Stimulated activated naive CD8-positive, alpha-beta T cell treated with anti-CD3 and anti-CD28 coated beads, Interleukin-15, Interleukin-2, amounts not matched to agents 100 ng/mL and 50 ng/mL, for 24 hours (primary cell): ENCODE measurements around the gene SERPINB2.
A peak's percentile ranks its signal among the peaks of the same experiment; 100 is the strongest.
"Not testable (repeated sequence)": the region's sequence is repeated elsewhere in the genome, so short reads cannot be mapped to it uniquely, and the experiment has no call there.

Experiments
- H3K27ac Mint-ChIP-seq: one replicate; pipeline ENCODE4 v1.8.0; 2021; ENCODE audit warnings: mild to moderate bottlenecking, mixed read lengths
- H3K27me3 Mint-ChIP-seq: one replicate; pipeline ENCODE4 v1.8.0; 2021; ENCODE audit warnings: mixed read lengths
- H3K36me3 Mint-ChIP-seq: one replicate; pipeline ENCODE4 v1.8.0; 2021; ENCODE audit warnings: low read depth, mixed read lengths
- H3K4me1 Mint-ChIP-seq: one replicate; pipeline ENCODE4 v1.8.0; 2021; ENCODE audit warnings: low read depth, mixed read lengths
- H3K4me3 Mint-ChIP-seq: one replicate; pipeline ENCODE4 v1.8.0; 2021; ENCODE audit warnings: mild to moderate bottlenecking, mixed read lengths
- H3K9me3 Mint-ChIP-seq: one replicate; pipeline ENCODE4 v1.8.0; 2021; ENCODE audit warnings: mixed read lengths

Gene SERPINB2

GRCh38 chr18:63899206-63899605, 11.7 kb downstream of the SERPINB2 start:
- Mint-ChIP-seq H3K4me1 (no peaks in the 10 kb centered on the region), H3K36me3 (no peaks in the 10 kb centered on the region)

GRCh38 chr18:63903851-63904570, 16.5 kb downstream of the SERPINB2 start:
- Mint-ChIP-seq H3K9me3 (no peaks in the 10 kb centered on the region), H3K36me3 (no peaks in the 10 kb centered on the region), H3K4me3 (no peak overlapping the region), H3K27me3 (peaks cover 33% of the 10 kb centered on the region), H3K27ac (no peak overlapping the region), H3K4me1 (peaks cover 6% of the 10 kb centered on the region)

More at GRCh38 chr18:63899206-63899605, 11.7 kb downstream of the SERPINB2 start:
- Mint-ChIP-seq H3K27me3 (peaks cover 23% of the 10 kb centered on the region), H3K4me3 (no peak overlapping the region), H3K27ac (no peak overlapping the region), H3K9me3 (no peaks in the 10 kb centered on the region)

- Mint-ChIP-seq H3K27me3 (peaks cover 34% of the 10 kb centered on the region), H3K36me3 (no peaks in the 10 kb centered on the region), H3K9me3 (no peaks in the 10 kb centered on the region), H3K27ac (no peak overlapping the region), H3K4me1 (peaks cover 6% of the 10 kb centered on the region), H3K4me3 (no peak overlapping the region)
These were observed 17.2 kb downstream of the SERPINB2 start for GRCh38 chr18:63904694-63905093.

GRCh38 chr18:63905361-63905760, 17.9 kb downstream of the SERPINB2 start:
- Mint-ChIP-seq H3K9me3 (no peaks in the 10 kb centered on the region), H3K36me3 (no peaks in the 10 kb centered on the region), H3K27ac (no peak overlapping the region), H3K4me1 (peaks cover 6% of the 10 kb centered on the region), H3K4me3 (no peak overlapping the region), H3K27me3 (peaks cover 33% of the 10 kb centered on the region)

- no peaks in the 10 kb centered on the region for H3K9me3 Mint-ChIP-seq
- H3K4me3 Mint-ChIP-seq = no peak overlapping the region
- H3K27ac Mint-ChIP-seq = no peak overlapping the region
- H3K4me1 Mint-ChIP-seq = peaks cover 6% of the 10 kb centered on the region
- H3K27me3 Mint-ChIP-seq = peaks cover 38% of the 10 kb centered on the region
- no peaks in the 10 kb centered on the region for H3K36me3 Mint-ChIP-seq
These were observed 18.6 kb downstream of the SERPINB2 start for GRCh38 chr18:63906056-63906455.

GRCh38 chr18:63907664-63908063, 20.2 kb downstream of the SERPINB2 start, which contains the start of gene SERPINB10:
Gene SERPINB10 (plus strand): TSS chr18:63907958. CDS start chr18:63915511, 7,553 bp downstream.
- Mint-ChIP-seq H3K27ac (no peak within 1 kb of the TSS), H3K27me3 (peaks cover 39% of the 10 kb centered on the region), H3K4me3 (no peak within 1 kb of the TSS), H3K36me3 (no peaks in the 10 kb centered on the region), H3K4me1 (peaks cover 6% of the 10 kb centered on the region), H3K9me3 (no peaks in the 10 kb centered on the region)

- no peaks in the 10 kb centered on the region for H3K36me3 Mint-ChIP-seq
- no peak overlapping the region for H3K27ac Mint-ChIP-seq
- no peak overlapping the region for H3K4me3 Mint-ChIP-seq
- H3K4me1 Mint-ChIP-seq = peaks cover 6% of the 10 kb centered on the region
- no peaks in the 10 kb centered on the region for H3K9me3 Mint-ChIP-seq
- H3K27me3 Mint-ChIP-seq = peaks cover 46% of the 10 kb centered on the region
These were observed 21.4 kb downstream of the SERPINB2 start for GRCh38 chr18:63908858-63909257.

- Mint-ChIP-seq H3K9me3 (no peaks in the 10 kb centered on the region), H3K27ac (no peak overlapping the region), H3K4me3 (no peak overlapping the region), H3K27me3 (peaks cover 42% of the 10 kb centered on the region), H3K4me1 (peaks cover 6% of the 10 kb centered on the region), H3K36me3 (no peaks in the 10 kb centered on the region)
These were observed 22.4 kb downstream of the SERPINB2 start for GRCh38 chr18:63909870-63910269.

GRCh38 chr18:63917817-63918216, 30.3 kb downstream of the SERPINB2 start:
- H3K27me3 Mint-ChIP-seq = peaks cover 42% of the 10 kb centered on the region
- no peak overlapping the region for H3K27ac Mint-ChIP-seq
- H3K4me3 Mint-ChIP-seq = no peak overlapping the region
- H3K36me3 Mint-ChIP-seq = no peaks in the 10 kb centered on the region
- no peaks in the 10 kb centered on the region for H3K9me3 Mint-ChIP-seq
- no peaks in the 10 kb centered on the region for H3K4me1 Mint-ChIP-seq

- no peaks in the 10 kb centered on the region for H3K9me3 Mint-ChIP-seq
- peaks cover 50% of the 10 kb centered on the region for H3K27me3 Mint-ChIP-seq
- no peaks in the 10 kb centered on the region for H3K36me3 Mint-ChIP-seq
- H3K4me3 Mint-ChIP-seq = no peak overlapping the region
- no peaks in the 10 kb centered on the region for H3K4me1 Mint-ChIP-seq
- H3K27ac Mint-ChIP-seq = no peak overlapping the region
These were observed 34.5 kb downstream of the SERPINB2 start for GRCh38 chr18:63922049-63922448.

GRCh38 chr18:63924551-63924950, 37.0 kb downstream of the SERPINB2 start:
- H3K4me1 Mint-ChIP-seq = no peaks in the 10 kb centered on the region
- H3K36me3 Mint-ChIP-seq = no peaks in the 10 kb centered on the region
- peaks cover 47% of the 10 kb centered on the region for H3K27me3 Mint-ChIP-seq
- no peaks in the 10 kb centered on the region for H3K9me3 Mint-ChIP-seq
- H3K4me3 Mint-ChIP-seq = no peak overlapping the region
- no peak overlapping the region for H3K27ac Mint-ChIP-seq

GRCh38 chr18:63928331-63928730, 40.8 kb downstream of the SERPINB2 start:
- no peaks in the 10 kb centered on the region for H3K9me3 Mint-ChIP-seq
- H3K27me3 Mint-ChIP-seq = peaks cover 48% of the 10 kb centered on the region
- no peak overlapping the region for H3K27ac Mint-ChIP-seq
- no peaks in the 10 kb centered on the region for H3K36me3 Mint-ChIP-seq
- no peaks in the 10 kb centered on the region for H3K4me1 Mint-ChIP-seq
- H3K4me3 Mint-ChIP-seq = no peak overlapping the region

- not testable (repeated sequence) for H3K36me3 Mint-ChIP-seq, H3K4me3 Mint-ChIP-seq, H3K4me1 Mint-ChIP-seq, H3K9me3 Mint-ChIP-seq, H3K27ac Mint-ChIP-seq
- peaks cover 47% of the 10 kb centered on the region for H3K27me3 Mint-ChIP-seq
These were observed 41.9 kb downstream of the SERPINB2 start for GRCh38 chr18:63929369-63929768.

GRCh38 chr18:63930773-63931354, 43.4 kb downstream of the SERPINB2 start:
- no peaks in the 10 kb centered on the region for H3K4me1 Mint-ChIP-seq
- H3K4me3 Mint-ChIP-seq = no peak overlapping the region
- H3K27me3 Mint-ChIP-seq = peaks cover 52% of the 10 kb centered on the region
- H3K9me3 Mint-ChIP-seq = no peaks in the 10 kb centered on the region
- no peaks in the 10 kb centered on the region for H3K36me3 Mint-ChIP-seq
- H3K27ac Mint-ChIP-seq = no peak overlapping the region

- peak overlapping the region; percentile 78 for H3K4me3 Mint-ChIP-seq
- peaks cover 39% of the 10 kb centered on the region for H3K27me3 Mint-ChIP-seq
- H3K27ac Mint-ChIP-seq = no peak overlapping the region
- no peaks in the 10 kb centered on the region for H3K36me3 Mint-ChIP-seq
- H3K9me3 Mint-ChIP-seq = no peaks in the 10 kb centered on the region
- H3K4me1 Mint-ChIP-seq = no peaks in the 10 kb centered on the region
These were observed 48.8 kb downstream of the SERPINB2 start for GRCh38 chr18:63936156-63936931.
